WTC11 (cell line): ENCODE measurements around the gene CEACAM16. TPM values are rescaled to one million over a fixed set of nuclear protein-coding genes. Genes with fewer than 3 reads are reported as not detected.
A peak's percentile ranks its signal among the peaks of the same experiment; 100 is the strongest.

ENCODE experiments used
- ATAC-seq: fragments of 200-7000 bp; cut with Tn5 transposase; 2 replicates; pipeline ENCODE4 v1.10.0; 2021; ENCODE audit warnings: mild to moderate bottlenecking, moderate library complexity
- CTCF ChIA-PET: fragments of 300-600 bp; sonication (Branson Sonifier 250); formaldehyde crosslinking; loops from one replicate; lab custom pipeline; 2021; ENCODE audit warnings: antibody characterized with exemption; lab: Charles Lee
- POLR2A ChIA-PET: fragments of 350-600 bp; sonication (Branson Sonifier 250); formaldehyde crosslinking; loops from one replicate; lab custom pipeline; 2021; ENCODE audit warnings: antibody characterized with exemption; lab: Charles Lee
- DNase-seq: peaks from one replicate; pipeline ENCODE4 v3.0.0; 2021; ENCODE audit warnings: low spot score
- H3K27ac Mint-ChIP-seq: 2 replicates; pipeline ENCODE4 v1.8.0; 2021; ENCODE audit warnings: mixed read lengths
- H3K27me3 Mint-ChIP-seq: 2 replicates; pipeline ENCODE4 v1.8.0; 2021; ENCODE audit warnings: low read depth, mild to moderate bottlenecking, moderate library complexity, mixed read lengths
- H3K36me3 Mint-ChIP-seq: 2 replicates; pipeline ENCODE4 v1.8.0; 2021; ENCODE audit warnings: mixed read lengths
- H3K4me1 Mint-ChIP-seq: 2 replicates; pipeline ENCODE4 v1.8.0; 2022; ENCODE audit warnings: mixed read lengths
- H3K4me3 Mint-ChIP-seq: 2 replicates; pipeline ENCODE4 v1.8.0; 2021; ENCODE audit warnings: mild to moderate bottlenecking, moderate library complexity, mixed read lengths
- H3K9me3 Mint-ChIP-seq: 2 replicates; pipeline ENCODE4 v1.8.0; 2021; ENCODE audit warnings: mixed read lengths
- AFF4 ChIP-seq: sonication (generic); formaldehyde crosslinking; IDR thresholded peaks from 2 replicates; pipeline ENCODE4 v1.8.1; 2023; ENCODE audit warnings: mild to moderate bottlenecking, missing genetic modification reagents, borderline replicate concordance
- AR ChIP-seq: fragments of 250-450 bp; sonication (Bioruptor Pico); IDR thresholded peaks from 2 replicates; pipeline ENCODE4 v1.9.0; 2021; ENCODE audit warnings: mild to moderate bottlenecking
- CBFB ChIP-seq: sonication (generic); formaldehyde crosslinking; IDR thresholded peaks from 2 replicates; pipeline ENCODE4 v1.8.1; 2022; ENCODE audit warnings: mild to moderate bottlenecking, low read depth, missing genetic modification reagents
- CREB1 ChIP-seq: sonication (generic); formaldehyde crosslinking; IDR thresholded peaks from 2 replicates; pipeline ENCODE4 v1.8.0; 2023; ENCODE audit warnings: mild to moderate bottlenecking, missing genetic modification reagents
- ELF4 ChIP-seq: sonication (generic); formaldehyde crosslinking; IDR thresholded peaks from 2 replicates; pipeline ENCODE4 v1.8.1; 2022; ENCODE audit warnings: low read depth, mild to moderate bottlenecking, moderate library complexity, missing genetic modification reagents
- ERG ChIP-seq: fragments of 250-450 bp; sonication (Bioruptor Pico); IDR thresholded peaks from 2 replicates; pipeline ENCODE4 v1.8.0; 2021; ENCODE audit warnings: mild to moderate bottlenecking
- FOXK1 ChIP-seq: sonication (generic); formaldehyde crosslinking; IDR thresholded peaks from 2 replicates; pipeline ENCODE4 v1.8.0; 2022; ENCODE audit warnings: mild to moderate bottlenecking, moderate library complexity, missing genetic modification reagents
- JUN ChIP-seq: sonication (generic); formaldehyde crosslinking; IDR thresholded peaks from 2 replicates; pipeline ENCODE4 v1.8.0; 2023; ENCODE audit warnings: mild to moderate bottlenecking, missing genetic modification reagents
- MLX ChIP-seq: sonication (generic); formaldehyde crosslinking; IDR thresholded peaks from 2 replicates; pipeline ENCODE4 v1.8.1; 2023; ENCODE audit warnings: mild to moderate bottlenecking, missing genetic modification reagents, moderate library complexity
- MXD4 ChIP-seq: fragments of 250-450 bp; sonication (Bioruptor Pico); IDR thresholded peaks from 2 replicates; pipeline ENCODE4 v1.8.0; 2021; ENCODE audit warnings: mild to moderate bottlenecking, moderate library complexity, borderline replicate concordance
- NFYB ChIP-seq: sonication (generic); formaldehyde crosslinking; conservative IDR thresholded peaks from 2 replicates; pipeline ENCODE4 v1.8.0; 2022; ENCODE audit warnings: low read depth, missing genetic modification reagents
- NR1H2 ChIP-seq: sonication (generic); formaldehyde crosslinking; IDR thresholded peaks from 2 replicates; pipeline ENCODE4 v1.9.0; 2021; ENCODE audit warnings: mild to moderate bottlenecking, moderate library complexity, missing genetic modification reagents
- RELA ChIP-seq: sonication (generic); formaldehyde crosslinking; IDR thresholded peaks from 2 replicates; pipeline ENCODE4 v1.8.1; 2022; ENCODE audit warnings: missing genetic modification reagents, mild to moderate bottlenecking, borderline replicate concordance
- SP1 ChIP-seq: sonication (generic); formaldehyde crosslinking; conservative IDR thresholded peaks from 2 replicates; pipeline ENCODE4 v1.8.1; 2022; ENCODE audit warnings: missing genetic modification reagents
- ZBTB43 ChIP-seq: sonication (generic); formaldehyde crosslinking; IDR thresholded peaks from 2 replicates; pipeline ENCODE4 v1.8.1; 2023; ENCODE audit warnings: mild to moderate bottlenecking, missing genetic modification reagents
- ZMAT4 ChIP-seq: fragments of 250-450 bp; sonication (Bioruptor Pico); IDR thresholded peaks from 2 replicates; pipeline ENCODE4 v1.9.0; 2021; ENCODE audit warnings: mild to moderate bottlenecking
- ZNF219 ChIP-seq: sonication (generic); formaldehyde crosslinking; IDR thresholded peaks from 2 replicates; pipeline ENCODE4 v1.8.0; 2023; ENCODE audit warnings: missing genetic modification reagents, mild to moderate bottlenecking, borderline replicate concordance
- ZNF263 ChIP-seq: sonication (generic); formaldehyde crosslinking; IDR thresholded peaks from 2 replicates; pipeline ENCODE4 v1.8.1; 2022; ENCODE audit warnings: low read depth, mild to moderate bottlenecking, moderate library complexity, missing genetic modification reagents
- ZNF317 ChIP-seq: sonication (generic); formaldehyde crosslinking; IDR thresholded peaks from 2 replicates; pipeline ENCODE4 v1.8.1; 2023; ENCODE audit warnings: low read depth, mild to moderate bottlenecking, moderate library complexity, missing genetic modification reagents, borderline replicate concordance
- ZNF423 ChIP-seq: fragments of 250-450 bp; sonication (Bioruptor Pico); IDR thresholded peaks from 2 replicates; pipeline ENCODE4 v2.1.2; 2022; ENCODE audit warnings: mild to moderate bottlenecking, moderate library complexity
- ZNF671 ChIP-seq: fragments of 250-450 bp; sonication (Bioruptor Pico); IDR thresholded peaks from 2 replicates; pipeline ENCODE4 v1.8.0; 2021; ENCODE audit warnings: mild to moderate bottlenecking
- total RNA-seq: library from RNA; stranded (reverse); gene quantifications from 3 replicates; pipeline ENCODE4 v1.2.3, GENCODE V29; 2021

Gene CEACAM16
- total RNA-seq, 1 experiment from 2014 or later, result not detected

- DNase-seq, result no peak
- Mint-ChIP-seq H3K27ac (no peak overlapping the region), H3K27me3 (peaks cover 50% of the 10 kb centered on the region), H3K4me3 (no peak overlapping the region), H3K9me3 (no peaks in the 10 kb centered on the region), H3K4me1 (peaks cover 17% of the 10 kb centered on the region), H3K36me3 (no peaks in the 10 kb centered on the region)
- ChIA-PET CTCF (interaction anchor here (0.9 to 2.2 kb wide), 5 partner anchors 12 to 174 kb away, joined by 3 to 19 read pairs (median 6); no protein-coding TSS in a partner anchor), POLR2A (interaction anchor here (0.6 to 0.8 kb wide), 2 partner anchors 14 to 25 kb away, joined by 3 read pairs; no protein-coding TSS in a partner anchor)
- no peak for ATAC-seq
- TF ChIP-seq ZNF671 (CRISPR knock-in tag) (no peak), FOXK1 (CRISPR knock-in tag) (no peak), CREB1 (CRISPR knock-in tag) (no peak), ZNF219 (CRISPR knock-in tag) (no peak), AFF4 (no peak), ELF4 (CRISPR knock-in tag) (no peak), ZNF317 (no peak), ZNF263 (CRISPR knock-in tag) (no peak), SP1 (CRISPR knock-in tag) (no peak), ERG (CRISPR knock-in tag) (no peak)
Observed at GRCh38 chr19:44744871-44745332, 46.0 kb downstream of the CEACAM16 start.

- no peak overlapping the region for H3K27ac Mint-ChIP-seq
- ChIA-PET CTCF (interaction anchor here (0.9 to 2.2 kb wide), 5 partner anchors 12 to 175 kb away, joined by 3 to 19 read pairs (median 6); no protein-coding TSS in a partner anchor), POLR2A (interaction anchor here (0.6 to 0.8 kb wide), 2 partner anchors 13 to 25 kb away, joined by 3 read pairs; no protein-coding TSS in a partner anchor)
- no peak overlapping the region for H3K4me3 Mint-ChIP-seq
- peak; percentile 20 for ATAC-seq
- no peaks in the 10 kb centered on the region for H3K9me3 Mint-ChIP-seq
- TF ChIP-seq ZBTB43, result no peak
- no peak for TF ChIP-seq JUN
- no peak for TF ChIP-seq ZNF423
- DNase-seq, result peak; percentile 41
- no peaks in the 10 kb centered on the region for H3K36me3 Mint-ChIP-seq
- peaks cover 54% of the 10 kb centered on the region for H3K27me3 Mint-ChIP-seq
- peaks cover 17% of the 10 kb centered on the region for H3K4me1 Mint-ChIP-seq
Observed at GRCh38 chr19:44745341-44745831, 46.4 kb downstream of the CEACAM16 start.

- POLR2A ChIA-PET, result no interaction called here
- H3K4me3 Mint-ChIP-seq, result peak overlapping the region; percentile 26
- no peak for TF ChIP-seq MXD4 (CRISPR knock-in tag)
- no peak for TF ChIP-seq AR (CRISPR knock-in tag)
- TF ChIP-seq NFYB, result no peak
- no peak for TF ChIP-seq MLX
- no peak for TF ChIP-seq ZMAT4
- TF ChIP-seq RELA, result no peak
- no peak for TF ChIP-seq NR1H2 (CRISPR knock-in tag)
- TF ChIP-seq CBFB (CRISPR knock-in tag), result no peak
Observed at GRCh38 chr19:44745887-44746600, 47.1 kb downstream of the CEACAM16 start.

More at GRCh38 chr19:44745887-44746600, 47.1 kb downstream of the CEACAM16 start:
- ATAC-seq (no peak), DNase-seq (no peak)
- H3K27ac Mint-ChIP-seq, result no peak overlapping the region
- H3K4me1 Mint-ChIP-seq, result peaks cover 17% of the 10 kb centered on the region
- no peaks in the 10 kb centered on the region for H3K9me3 Mint-ChIP-seq
- peaks cover 61% of the 10 kb centered on the region for H3K27me3 Mint-ChIP-seq
- CTCF ChIA-PET, result interaction anchor here (0.9 to 2.2 kb wide), 4 partner anchors 22 to 175 kb away, joined by 3 to 19 read pairs (median 7); no protein-coding TSS in a partner anchor
- H3K36me3 Mint-ChIP-seq, result no peaks in the 10 kb centered on the region
